22Rv1 (cell line): ENCODE results near the gene KMT2A.
"Not testable (repeated sequence)": the region's sequence is repeated elsewhere in the genome, so short reads cannot be mapped to it uniquely, and the experiment has no call there.

Experiments
- H3K27ac ChIP-seq: fragments of 450-650 bp; 2 replicates; pipeline ENCODE4 v1.5.1; 2017
- ZFX ChIP-seq: fragments of 450-650 bp; IDR thresholded peaks from 2 replicates; pipeline ENCODE4 v1.6.1; 2017; ENCODE audit warnings: antibody characterized with exemption, borderline replicate concordance
- TF ChIP-seq, protein P1 (sequence below): fragments of 450-650 bp; IDR thresholded peaks from 2 replicates; pipeline ENCODE4 v1.5.1; 2017; ENCODE audit warnings: mild to moderate bottlenecking

Gene KMT2A

DNA sequence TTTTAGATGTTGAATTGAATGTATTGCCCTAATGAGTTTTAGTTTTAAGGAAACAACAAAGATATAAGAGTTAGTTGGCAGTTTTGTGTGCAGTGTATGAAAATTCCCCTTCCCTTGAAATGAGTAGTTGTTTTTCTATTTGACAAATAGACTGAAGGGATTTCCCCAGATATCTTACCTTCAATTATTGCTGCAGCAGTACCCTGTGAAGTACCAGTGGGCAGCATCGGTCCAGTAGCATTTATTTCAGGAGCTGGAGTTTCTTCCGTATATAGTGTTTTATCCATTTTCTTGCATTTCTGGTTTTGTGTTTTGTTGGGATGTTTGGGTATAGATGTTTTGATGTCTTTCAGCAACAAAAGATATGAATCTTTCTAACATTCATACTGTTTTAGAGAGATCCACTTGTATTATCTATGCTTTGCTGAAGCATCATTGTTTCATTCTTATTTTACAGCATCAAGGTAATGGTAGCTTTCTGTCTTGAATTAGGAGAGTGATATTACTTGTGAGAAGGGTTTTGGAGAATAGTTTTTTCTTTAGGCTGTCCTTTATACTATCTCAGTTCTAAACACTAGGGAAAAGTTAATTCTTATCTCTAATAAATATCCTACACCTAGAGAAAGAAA lies 7.4 kb downstream of the KMT2A start:
- H3K27ac ChIP-seq: no peak overlapping the region
- TF ChIP-seq, protein P1, sequence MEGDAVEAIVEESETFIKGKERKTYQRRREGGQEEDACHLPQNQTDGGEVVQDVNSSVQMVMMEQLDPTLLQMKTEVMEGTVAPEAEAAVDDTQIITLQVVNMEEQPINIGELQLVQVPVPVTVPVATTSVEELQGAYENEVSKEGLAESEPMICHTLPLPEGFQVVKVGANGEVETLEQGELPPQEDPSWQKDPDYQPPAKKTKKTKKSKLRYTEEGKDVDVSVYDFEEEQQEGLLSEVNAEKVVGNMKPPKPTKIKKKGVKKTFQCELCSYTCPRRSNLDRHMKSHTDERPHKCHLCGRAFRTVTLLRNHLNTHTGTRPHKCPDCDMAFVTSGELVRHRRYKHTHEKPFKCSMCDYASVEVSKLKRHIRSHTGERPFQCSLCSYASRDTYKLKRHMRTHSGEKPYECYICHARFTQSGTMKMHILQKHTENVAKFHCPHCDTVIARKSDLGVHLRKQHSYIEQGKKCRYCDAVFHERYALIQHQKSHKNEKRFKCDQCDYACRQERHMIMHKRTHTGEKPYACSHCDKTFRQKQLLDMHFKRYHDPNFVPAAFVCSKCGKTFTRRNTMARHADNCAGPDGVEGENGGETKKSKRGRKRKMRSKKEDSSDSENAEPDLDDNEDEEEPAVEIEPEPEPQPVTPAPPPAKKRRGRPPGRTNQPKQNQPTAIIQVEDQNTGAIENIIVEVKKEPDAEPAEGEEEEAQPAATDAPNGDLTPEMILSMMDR: no peak
- TF ChIP-seq ZFX: no peak

DNA sequence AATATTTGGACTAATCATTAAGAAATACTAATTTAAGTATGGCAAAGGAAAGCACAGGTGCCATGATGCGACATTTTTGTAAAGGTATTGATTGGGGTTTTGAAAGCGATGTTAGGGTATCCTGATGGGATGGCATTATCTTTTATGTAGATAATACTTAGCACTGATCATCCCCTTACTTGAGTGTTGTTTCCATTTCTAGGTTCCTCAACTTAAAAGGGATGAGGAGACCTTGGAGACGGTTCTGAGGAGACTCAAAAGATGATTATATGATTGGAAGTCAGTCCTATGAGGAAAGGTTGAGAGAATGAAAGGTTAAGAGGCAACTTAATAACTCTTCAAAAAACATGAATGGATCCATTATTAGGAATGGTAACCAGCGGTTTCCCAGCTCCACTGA lies 11.1 kb downstream of the KMT2A start:
- no peak overlapping the region for H3K27ac ChIP-seq
- TF ChIP-seq, protein P1: no peak
- no peak for TF ChIP-seq ZFX

DNA sequence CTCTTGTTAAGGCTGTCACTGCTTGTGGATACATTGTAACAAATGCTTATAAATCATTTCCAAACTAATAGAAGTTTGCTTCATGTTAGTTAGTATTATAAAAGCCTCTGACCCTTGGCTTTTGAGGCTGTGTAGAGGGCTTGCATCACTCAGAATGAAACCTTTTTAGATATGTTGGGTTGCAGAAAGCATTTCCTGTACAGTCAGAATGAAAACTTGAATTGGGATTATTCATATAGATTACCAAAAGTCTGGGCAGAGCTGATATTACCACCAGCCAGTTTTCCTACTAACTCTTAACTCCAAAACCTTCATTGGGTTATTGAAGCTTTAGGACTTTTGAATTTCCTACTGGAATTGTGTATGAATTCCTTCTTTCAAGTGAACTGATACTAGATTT lies 12.0 kb downstream of the KMT2A start:
- no peak overlapping the region for H3K27ac ChIP-seq
- TF ChIP-seq ZFX: no peak
- TF ChIP-seq, protein P1: no peak

DNA sequence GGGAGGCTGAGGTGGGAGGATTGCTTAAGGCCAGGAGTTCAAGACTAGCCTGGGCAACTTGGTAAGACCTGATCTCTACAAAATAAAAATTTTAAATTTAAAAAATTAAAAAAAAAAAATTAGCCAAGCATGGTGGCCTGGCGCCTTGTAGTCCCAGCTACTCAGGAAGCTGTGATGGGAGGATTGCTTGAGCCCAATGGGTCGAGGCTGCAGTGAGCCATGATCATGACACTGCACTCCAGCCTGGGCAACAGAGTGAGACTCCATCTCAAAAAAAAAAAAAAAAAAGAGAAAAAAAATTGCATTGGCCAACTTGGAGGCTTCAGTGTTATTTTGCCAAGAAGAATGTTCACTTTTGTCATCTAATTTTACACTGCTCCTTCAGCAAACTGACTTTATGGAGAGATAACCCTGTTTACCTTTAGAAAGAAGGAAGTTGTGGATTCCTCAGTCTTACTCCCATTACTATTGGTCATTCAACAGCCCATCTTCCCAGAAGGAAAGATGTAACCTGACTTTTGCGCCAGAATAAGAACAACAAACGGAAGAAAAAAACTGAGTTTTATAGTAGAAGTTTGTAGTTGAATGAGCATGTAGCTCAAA lies 13.1 kb downstream of the KMT2A start:
- H3K27ac ChIP-seq: no peak overlapping the region
- no peak for TF ChIP-seq ZFX
- TF ChIP-seq, protein P1: no peak

DNA sequence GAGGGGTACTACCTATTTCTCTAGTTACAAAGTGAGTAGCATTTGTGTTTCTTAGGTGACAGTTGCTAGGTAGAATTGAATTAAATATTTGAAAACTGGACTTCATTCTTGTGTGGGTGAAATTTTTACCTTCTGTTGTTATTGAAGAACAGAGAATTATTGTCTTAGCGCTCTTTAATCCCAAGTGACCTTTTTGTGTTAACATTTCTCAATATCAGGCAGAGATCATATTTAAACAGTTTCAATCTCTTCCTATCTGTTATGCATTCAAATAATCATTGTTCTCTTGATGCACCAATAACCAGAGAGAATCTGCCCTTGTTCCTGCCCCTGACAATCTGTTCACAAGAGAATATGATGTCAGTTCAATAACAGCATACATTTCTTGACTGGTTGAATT lies 14.2 kb downstream of the KMT2A start:
- TF ChIP-seq, protein P1: no peak
- no peak for TF ChIP-seq ZFX
- no peak overlapping the region for H3K27ac ChIP-seq

DNA sequence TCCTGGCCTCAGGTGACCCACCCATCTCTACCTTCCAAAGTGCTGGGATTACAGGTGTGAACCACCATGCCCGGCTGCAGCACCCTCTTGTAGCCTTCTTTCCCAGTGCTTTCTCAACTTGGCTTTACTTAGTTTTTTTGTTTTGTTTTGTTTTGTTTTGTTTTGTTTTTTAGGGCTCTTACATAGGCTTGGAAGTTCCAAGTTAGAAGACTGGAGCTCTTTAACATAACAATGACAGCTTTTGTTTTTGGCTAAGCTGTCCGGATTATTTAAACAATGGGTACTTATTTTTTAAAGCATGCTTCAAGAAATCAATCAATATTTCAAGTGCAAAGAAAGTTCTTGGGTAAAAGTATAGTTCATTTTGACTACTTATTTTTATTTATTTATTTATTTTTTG lies 25.9 kb downstream of the KMT2A start:
- no peak overlapping the region for H3K27ac ChIP-seq
- no peak for TF ChIP-seq ZFX
- TF ChIP-seq, protein P1: no peak

DNA sequence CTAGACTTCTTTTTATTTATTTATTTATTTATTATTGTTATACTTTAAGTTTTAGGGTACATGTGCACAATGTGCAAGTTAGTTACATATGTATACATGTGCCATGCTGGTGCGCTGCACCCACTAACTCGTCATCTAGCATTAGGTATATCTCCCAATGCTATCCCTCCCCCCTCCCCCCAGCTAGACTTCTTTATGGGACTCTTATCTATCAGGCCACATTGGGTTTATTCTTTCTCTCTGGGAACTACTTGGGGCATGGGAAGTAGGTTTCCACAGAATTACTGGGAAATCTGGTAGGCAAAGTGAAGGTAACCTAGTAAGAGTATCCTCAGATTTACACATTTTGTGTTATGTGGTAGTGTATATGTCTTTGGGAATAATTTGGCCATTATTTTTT lies 32.7 kb downstream of the KMT2A start:
- not testable (repeated sequence) for H3K27ac ChIP-seq

DNA sequence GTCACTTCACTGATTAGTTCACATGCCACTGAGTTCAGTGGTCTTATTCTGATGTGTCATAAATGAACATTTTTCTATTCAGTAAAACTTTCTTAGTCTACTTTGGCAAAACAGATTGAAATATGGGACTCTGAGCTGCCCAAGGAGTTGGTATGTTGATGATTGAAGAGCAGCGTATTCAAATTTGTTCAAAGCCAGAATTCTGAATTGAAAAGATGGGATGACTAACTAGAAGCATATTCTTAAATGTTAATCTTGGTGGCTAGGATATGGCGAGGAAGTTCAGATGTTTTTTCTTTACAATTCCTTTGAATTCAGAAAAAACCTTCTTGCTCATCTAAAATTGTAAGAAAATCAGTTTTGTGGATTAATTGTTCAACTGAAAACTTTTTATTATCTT lies 34.7 kb downstream of the KMT2A start:
- TF ChIP-seq ZFX: no peak
- TF ChIP-seq, protein P1: no peak
- H3K27ac ChIP-seq: no peak overlapping the region
